ENCODE results near the gene RBBP8NL.

The RBBP8NL gene

DNA sequence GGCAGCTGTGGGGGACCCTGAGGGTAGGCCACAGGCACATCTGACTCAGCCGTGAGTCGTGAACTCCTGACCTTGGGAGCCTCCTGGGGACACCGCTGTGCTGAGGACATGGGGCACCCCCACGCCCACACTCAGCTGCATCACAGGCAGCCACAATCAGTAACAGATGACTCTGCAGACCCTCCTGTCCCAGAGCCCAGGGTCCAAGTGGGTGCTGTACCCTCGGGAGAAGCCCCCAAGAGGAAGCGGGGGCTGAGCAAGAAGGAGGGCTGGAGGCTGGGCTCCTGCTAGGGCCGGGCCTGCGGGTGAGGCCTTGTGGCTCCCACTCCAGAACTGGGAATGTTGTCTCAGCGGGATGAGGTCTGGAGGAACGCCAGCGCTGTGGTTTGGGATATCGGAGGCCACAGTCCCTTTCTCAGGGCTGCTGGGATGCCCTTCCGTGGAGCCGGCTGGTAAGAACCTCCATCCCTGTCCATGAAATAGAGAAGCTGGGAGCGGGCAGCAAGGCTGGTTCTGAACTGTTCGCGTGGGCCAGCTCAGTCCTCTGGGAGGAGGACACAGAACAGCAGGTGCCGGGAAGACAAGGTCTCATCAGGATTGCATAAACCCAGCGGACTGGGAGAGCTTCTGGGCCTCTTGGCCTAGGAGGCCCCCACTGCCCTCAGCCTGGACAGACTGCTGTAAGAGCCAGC is 57.1 kb downstream of the RBBP8NL start:
- TF ChIP-seq CTCF (IDR thresholded peaks at IDR 0.05; ENCODE audit: extremely low read depth, insufficient read depth, missing control alignments) = no peak
- in situ Hi-C loops (cut with MboI; ENCODE audit: low pct_unique_long_range_greater_than_20kb, low sequenced_read_pairs, unreplicated experiment) = no loop called here
- DNase-seq (ENCODE audit: low spot score) = no peak

- in situ Hi-C loops (cut with MboI; ENCODE audit: low pct_unique_long_range_greater_than_20kb, low sequenced_read_pairs, unreplicated experiment) = no loop called here
- DNase-seq (ENCODE audit: low spot score) = no peak
Observed at GRCh38 chr20:62369815-62370114, 57.6 kb downstream of the RBBP8NL start.

DNA sequence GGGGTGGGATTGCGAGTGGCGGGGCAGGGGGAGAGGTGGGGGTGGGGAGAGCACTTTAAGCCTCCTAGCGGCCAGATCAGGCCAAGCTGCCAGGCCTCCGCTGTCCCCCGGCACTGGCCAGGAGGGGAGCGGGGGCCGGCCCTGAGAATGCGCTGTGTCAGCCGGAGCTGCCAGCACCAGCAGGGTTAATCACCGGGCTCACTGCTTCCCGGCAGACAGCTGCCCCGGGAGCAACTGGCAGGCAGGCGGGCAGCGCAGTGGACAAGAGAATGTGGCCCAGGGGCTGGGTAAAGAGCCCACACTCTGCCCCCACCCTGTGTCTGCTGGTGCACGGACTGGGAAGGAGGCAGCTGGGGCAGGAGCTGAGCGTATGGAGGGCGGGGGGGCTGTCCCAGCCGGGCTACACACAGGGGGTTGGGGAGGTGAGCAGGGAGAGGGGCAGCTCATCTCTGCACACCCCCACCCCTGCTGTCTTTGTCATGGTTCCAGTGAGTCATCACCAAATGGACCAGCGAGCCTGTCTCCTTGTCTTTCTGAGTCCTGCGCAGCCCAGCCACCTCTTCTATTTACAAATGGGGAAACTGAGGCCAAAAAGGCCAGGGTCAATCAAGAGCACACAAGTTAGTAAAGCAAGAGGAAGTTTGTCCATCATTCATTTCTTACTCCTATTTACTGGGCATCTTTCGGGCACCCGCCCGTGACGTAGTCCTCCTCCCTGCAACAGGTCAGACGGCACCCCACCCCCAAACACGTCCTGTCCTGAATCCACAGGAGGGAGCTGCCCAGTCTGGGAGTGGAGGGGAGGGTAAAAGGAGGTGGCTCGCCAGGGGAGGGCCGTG is 58.1 kb downstream of the RBBP8NL start:
- DNase-seq (ENCODE audit: low spot score) = no peak
- TF ChIP-seq CTCF (IDR thresholded peaks at IDR 0.05; ENCODE audit: extremely low read depth, insufficient read depth, missing control alignments) = peak; percentile 31
- in situ Hi-C loops (cut with MboI; ENCODE audit: low pct_unique_long_range_greater_than_20kb, low sequenced_read_pairs, unreplicated experiment) = no loop called here

More at GRCh38 chr20:62369815-62370114, 57.6 kb downstream of the RBBP8NL start:
- no peak for TF ChIP-seq CTCF (IDR thresholded peaks at IDR 0.05; ENCODE audit: extremely low read depth, insufficient read depth, missing control alignments)

GRCh38 chr20:62368392-62368975 is 58.9 kb downstream of the RBBP8NL start:
- no peak for DNase-seq (ENCODE audit: low spot score)
- no peak for TF ChIP-seq CTCF (IDR thresholded peaks at IDR 0.05; ENCODE audit: extremely low read depth, insufficient read depth, missing control alignments)
- in situ Hi-C loops (cut with MboI; ENCODE audit: low pct_unique_long_range_greater_than_20kb, low sequenced_read_pairs, unreplicated experiment) = no loop called here

- DNase-seq (ENCODE audit: low spot score) = no peak
- in situ Hi-C loops (cut with MboI; ENCODE audit: low pct_unique_long_range_greater_than_20kb, low sequenced_read_pairs, unreplicated experiment) = no loop called here
- no peak for TF ChIP-seq CTCF (IDR thresholded peaks at IDR 0.05; ENCODE audit: extremely low read depth, insufficient read depth, missing control alignments)
Observed at GRCh38 chr20:62367633-62368391, 59.5 kb downstream of the RBBP8NL start.

DNA sequence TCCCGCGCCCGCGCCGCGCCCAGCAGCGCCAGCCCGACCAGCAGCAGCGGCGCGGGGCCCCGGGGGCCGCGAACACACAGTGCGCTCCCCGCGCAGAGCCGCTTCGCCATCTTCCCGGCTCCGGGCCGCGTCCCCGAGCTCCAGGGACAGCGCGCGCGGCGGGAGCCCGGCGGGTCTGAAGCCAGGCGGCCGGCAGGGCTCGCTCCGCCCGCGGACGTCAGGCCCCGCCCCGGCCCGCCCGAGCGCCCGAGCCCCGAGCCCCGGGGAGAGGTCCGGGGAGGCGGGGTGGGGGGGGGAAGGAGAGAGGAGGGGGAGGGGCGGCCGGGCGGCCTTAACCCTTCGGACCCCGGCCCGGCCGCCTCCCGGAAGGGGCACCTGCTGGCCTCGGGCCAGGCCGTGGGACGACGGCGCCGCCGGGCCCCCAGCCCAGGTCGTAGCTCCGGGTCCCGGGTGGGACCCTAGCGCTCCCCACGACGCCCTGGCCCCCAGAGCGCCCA is 60.2 kb downstream of the RBBP8NL start, which contains the start of gene LAMA5:
LAMA5 (minus strand) TSS at position 177 of the 497 bp plus-strand sequence; CDS start at position 110, 67 bp downstream.
- no peak for TF ChIP-seq CTCF (IDR thresholded peaks at IDR 0.05; ENCODE audit: extremely low read depth, insufficient read depth, missing control alignments)
- in situ Hi-C loops (cut with MboI; ENCODE audit: low pct_unique_long_range_greater_than_20kb, low sequenced_read_pairs, unreplicated experiment) = no loop called here
- peak; percentile 89 for DNase-seq (ENCODE audit: low spot score)
